ENCODE results near the gene FAM107B.

FAM107B gene

DNA sequence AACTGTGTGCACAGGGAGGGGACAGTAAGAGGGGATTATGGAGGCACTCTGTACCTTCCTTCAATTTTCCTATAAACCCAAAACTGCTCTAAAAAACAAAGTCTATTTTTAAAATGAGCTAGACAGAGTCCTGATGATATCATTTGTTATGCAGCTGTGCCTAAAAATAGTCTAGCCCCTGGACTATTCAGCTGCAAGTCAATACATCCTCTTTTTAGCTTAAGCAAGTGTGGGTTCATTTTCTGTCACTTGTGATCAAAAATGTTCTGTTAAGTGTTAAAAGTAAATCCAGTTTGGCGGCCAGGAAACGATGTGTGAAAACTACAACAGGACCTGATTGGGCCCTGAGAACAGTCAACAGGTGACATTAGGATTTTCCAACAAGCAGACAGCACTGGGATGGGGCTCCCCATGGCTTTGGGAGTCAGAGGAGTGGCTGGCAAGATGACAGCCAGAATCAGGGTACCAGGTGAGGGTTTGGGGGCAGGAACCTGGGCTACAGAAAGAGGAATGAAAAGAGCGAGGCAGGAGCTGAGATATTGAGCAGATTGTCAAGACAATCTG lies 33.9 kb downstream of the FAM107B start:
- DNase-seq, result no peak
- TF ChIP-seq, protein P1, sequence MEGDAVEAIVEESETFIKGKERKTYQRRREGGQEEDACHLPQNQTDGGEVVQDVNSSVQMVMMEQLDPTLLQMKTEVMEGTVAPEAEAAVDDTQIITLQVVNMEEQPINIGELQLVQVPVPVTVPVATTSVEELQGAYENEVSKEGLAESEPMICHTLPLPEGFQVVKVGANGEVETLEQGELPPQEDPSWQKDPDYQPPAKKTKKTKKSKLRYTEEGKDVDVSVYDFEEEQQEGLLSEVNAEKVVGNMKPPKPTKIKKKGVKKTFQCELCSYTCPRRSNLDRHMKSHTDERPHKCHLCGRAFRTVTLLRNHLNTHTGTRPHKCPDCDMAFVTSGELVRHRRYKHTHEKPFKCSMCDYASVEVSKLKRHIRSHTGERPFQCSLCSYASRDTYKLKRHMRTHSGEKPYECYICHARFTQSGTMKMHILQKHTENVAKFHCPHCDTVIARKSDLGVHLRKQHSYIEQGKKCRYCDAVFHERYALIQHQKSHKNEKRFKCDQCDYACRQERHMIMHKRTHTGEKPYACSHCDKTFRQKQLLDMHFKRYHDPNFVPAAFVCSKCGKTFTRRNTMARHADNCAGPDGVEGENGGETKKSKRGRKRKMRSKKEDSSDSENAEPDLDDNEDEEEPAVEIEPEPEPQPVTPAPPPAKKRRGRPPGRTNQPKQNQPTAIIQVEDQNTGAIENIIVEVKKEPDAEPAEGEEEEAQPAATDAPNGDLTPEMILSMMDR (IDR thresholded peaks at IDR 0.05; ENCODE audit: low read depth, low read length), result no peak
- no peaks in the 10 kb centered on the region for H3K36me3 ChIP-seq
- H3K27ac ChIP-seq, result no peak overlapping the region
- H3K4me3 ChIP-seq (ENCODE audit: low read depth, low read length), result no peak overlapping the region
- no peaks in the 10 kb centered on the region for H3K9me3 ChIP-seq (ENCODE audit: severe bottlenecking)
- no peaks in the 10 kb centered on the region for H3K27me3 ChIP-seq (ENCODE audit: insufficient read depth, low read depth, severe bottlenecking)

DNA sequence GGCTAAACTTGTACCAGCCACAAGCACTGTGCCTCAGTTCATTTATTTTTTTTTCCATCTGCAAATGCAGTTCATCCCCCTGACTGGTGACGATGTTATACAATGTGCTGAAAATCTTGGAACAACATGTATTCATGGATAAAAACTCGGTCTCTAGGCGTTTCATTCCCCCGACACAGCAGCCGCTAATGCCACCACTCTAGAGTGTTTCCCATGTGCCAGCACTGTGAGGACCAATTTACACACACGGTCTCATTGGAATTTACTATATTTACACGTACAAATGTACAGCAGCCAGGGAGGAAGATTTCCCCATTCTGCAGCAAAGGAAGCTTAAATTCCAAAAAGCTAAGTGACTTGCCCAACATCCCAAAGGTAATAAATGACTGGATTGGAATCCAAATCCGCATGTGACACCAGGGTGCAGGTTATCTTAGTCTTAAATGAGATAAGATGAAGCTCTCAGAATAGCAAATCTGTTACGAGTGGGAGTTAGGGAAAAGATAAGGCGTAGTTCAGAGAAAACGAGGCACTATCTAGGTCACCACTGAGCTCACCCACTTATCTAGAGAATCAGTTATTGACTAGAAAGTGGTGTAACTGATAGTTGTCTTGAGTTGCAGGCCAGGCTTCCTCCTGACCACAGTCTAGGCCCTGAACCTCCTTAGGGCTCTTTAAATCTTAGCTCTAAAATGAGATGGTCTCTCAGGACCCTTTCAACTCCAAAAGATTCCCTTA lies 36.7 kb downstream of the FAM107B start:
- Histone ChIP-seq H3K27ac (no peak overlapping the region), H3K4me3 (ENCODE audit: low read depth, low read length) (no peak overlapping the region), H3K9me3 (ENCODE audit: severe bottlenecking) (no peaks in the 10 kb centered on the region), H3K27me3 (ENCODE audit: insufficient read depth, low read depth, severe bottlenecking) (no peaks in the 10 kb centered on the region), H3K36me3 (no peaks in the 10 kb centered on the region)
- TF ChIP-seq, protein P1 (IDR thresholded peaks at IDR 0.05; ENCODE audit: low read depth, low read length), result no peak
- no peak for DNase-seq

DNA sequence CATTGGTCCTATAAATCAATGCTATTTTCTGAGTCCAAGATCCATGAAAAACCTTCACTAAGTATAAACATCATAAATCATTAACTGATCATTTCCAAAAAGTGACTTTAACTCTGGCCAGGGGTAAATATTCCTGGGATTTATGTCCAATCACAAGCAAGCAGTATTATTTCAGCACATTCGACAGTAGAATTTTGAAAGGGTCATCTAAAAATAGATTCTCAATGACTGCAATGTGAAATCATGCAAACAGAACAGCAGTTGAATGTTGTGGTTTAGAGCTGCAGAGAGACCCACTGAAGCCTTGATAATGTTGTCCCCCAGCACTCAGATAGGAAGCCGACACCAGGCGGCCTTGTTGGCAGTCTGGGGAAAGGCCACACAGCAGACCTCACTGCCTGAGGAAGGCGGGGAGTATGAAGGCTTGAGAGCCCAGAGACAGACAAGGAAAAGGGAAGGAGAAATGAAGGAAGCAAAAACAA lies 38.1 kb downstream of the FAM107B start:
- Histone ChIP-seq H3K4me3 (ENCODE audit: low read depth, low read length) (no peak overlapping the region), H3K9me3 (ENCODE audit: severe bottlenecking) (no peaks in the 10 kb centered on the region), H3K36me3 (no peaks in the 10 kb centered on the region), H3K27ac (no peak overlapping the region), H3K27me3 (ENCODE audit: insufficient read depth, low read depth, severe bottlenecking) (no peaks in the 10 kb centered on the region)
- DNase-seq, result no peak
- TF ChIP-seq, protein P1 (IDR thresholded peaks at IDR 0.05; ENCODE audit: low read depth, low read length), result no peak

DNA sequence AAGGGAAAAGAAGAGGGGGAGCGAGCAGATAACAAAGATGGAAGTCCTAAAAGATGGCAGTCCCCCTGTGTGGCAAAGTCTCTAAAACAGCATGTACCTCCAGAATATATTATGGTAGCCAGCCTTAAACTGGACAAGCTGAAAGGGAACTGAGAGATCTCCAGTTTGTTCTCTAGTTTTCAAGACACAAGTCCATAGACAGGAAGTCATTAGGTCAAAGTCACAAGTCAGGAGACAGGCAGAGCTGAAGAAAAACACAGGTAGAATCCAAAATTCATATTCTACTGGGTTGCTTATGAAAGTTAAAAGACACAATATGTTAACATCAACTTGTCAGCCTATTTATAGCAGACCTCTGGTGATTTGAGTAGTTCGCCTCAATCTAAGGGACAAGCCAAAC lies 38.7 kb downstream of the FAM107B start:
- H3K9me3 ChIP-seq (ENCODE audit: severe bottlenecking), result no peaks in the 10 kb centered on the region
- no peaks in the 10 kb centered on the region for H3K27me3 ChIP-seq (ENCODE audit: insufficient read depth, low read depth, severe bottlenecking)
- H3K36me3 ChIP-seq, result no peaks in the 10 kb centered on the region
- TF ChIP-seq, protein P1 (IDR thresholded peaks at IDR 0.05; ENCODE audit: low read depth, low read length), result no peak
- no peak overlapping the region for H3K4me3 ChIP-seq (ENCODE audit: low read depth, low read length)
- H3K27ac ChIP-seq, result no peak overlapping the region
- no peak for DNase-seq

DNA sequence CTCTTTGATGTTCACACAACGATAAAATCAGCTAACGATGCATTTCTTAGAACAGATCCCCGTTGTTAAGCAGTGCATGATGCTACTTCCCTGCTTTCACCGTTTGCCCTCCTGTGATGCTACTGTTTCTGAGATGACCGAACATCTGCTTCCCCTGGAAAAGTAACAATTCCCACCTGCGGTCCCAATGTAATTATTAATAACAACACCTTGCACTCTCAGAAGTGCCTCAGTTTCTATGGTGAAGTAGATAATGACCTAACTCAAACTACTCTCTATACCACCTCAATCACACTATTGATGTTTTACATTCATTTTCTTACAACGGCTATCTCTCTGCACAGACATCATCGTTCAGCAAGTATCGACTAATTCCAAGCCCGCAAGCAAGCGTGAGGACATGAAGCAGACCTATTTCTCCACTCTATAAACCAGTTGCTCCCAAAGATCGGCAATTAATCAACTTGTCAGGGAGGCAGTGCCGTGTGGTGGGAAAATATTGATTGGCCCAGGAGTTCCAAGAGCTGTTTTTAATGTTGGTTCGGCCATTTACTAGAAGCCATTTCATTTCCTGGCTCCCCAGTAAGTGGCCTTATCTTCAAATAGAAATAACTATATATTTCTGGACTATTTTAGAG lies 42.7 kb downstream of the FAM107B start:
- Histone ChIP-seq H3K36me3 (no peaks in the 10 kb centered on the region), H3K27ac (no peak overlapping the region), H3K9me3 (ENCODE audit: severe bottlenecking) (peaks cover 3% of the 10 kb centered on the region), H3K27me3 (ENCODE audit: insufficient read depth, low read depth, severe bottlenecking) (no peaks in the 10 kb centered on the region), H3K4me3 (ENCODE audit: low read depth, low read length) (no peak overlapping the region)
- DNase-seq, result no peak
- TF ChIP-seq, protein P1 (IDR thresholded peaks at IDR 0.05; ENCODE audit: low read depth, low read length), result no peak
